ENCODE measurements around the gene ARHGEF11. TPM values are rescaled to one million over a fixed set of nuclear protein-coding genes. Genes with fewer than 3 reads are reported as not detected.

Gene ARHGEF11
- total RNA-seq, 4 donors from 2014 or later: 36.5 to 54.2 (median 41.2) TPM

DNA sequence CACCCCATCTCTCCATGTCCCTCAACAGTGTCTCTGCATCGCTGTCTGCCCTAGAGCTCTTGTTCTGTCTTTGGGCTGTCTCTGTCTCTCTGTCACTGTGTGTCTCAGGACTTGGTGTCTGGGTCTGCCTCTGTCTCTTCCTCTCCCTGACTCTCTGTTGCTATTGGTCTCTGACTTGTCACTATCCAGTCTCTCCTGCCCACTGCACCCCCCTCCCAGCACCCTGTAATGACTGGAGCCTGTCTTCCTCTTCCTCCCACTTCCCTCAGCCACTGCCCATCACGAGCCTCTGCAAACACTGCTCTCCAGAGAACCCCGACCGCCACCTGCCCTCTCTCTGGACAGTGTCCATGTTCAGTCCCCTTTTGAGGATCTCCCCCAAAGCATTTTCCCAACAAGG is 139.9 kb downstream of the ARHGEF11 start:
- Histone ChIP-seq H3K4me3 (no peak overlapping the region), H3K27ac (replicated peaks in 1 of 4) (no peak overlapping the region), H3K4me1 (peaks cover 40 to 63% (median 42%) of the 10 kb centered on the region in 4 donors), H3K27me3 (peaks cover 0 to 58% (median 0%) of the 10 kb centered on the region in 4 donors), H3K9me3 (no peaks in the 10 kb centered on the region), H3K36me3 (peaks cover 0 to 59% (median 21%) of the 10 kb centered on the region in 4 donors)
- WGBS: 74% methylated on average over 4 of the region's 4 CpGs
- DNase-seq (ENCODE audit: extremely low spot score): no peak
- TF ChIP-seq CTCF (IDR thresholded peaks at IDR 0.05) (no peak), POLR2A (IDR thresholded peaks at IDR 0.05; ENCODE audit: low read depth) (no peak)
- intact Hi-C loops (cut with DNase I): no loop called here

DNA sequence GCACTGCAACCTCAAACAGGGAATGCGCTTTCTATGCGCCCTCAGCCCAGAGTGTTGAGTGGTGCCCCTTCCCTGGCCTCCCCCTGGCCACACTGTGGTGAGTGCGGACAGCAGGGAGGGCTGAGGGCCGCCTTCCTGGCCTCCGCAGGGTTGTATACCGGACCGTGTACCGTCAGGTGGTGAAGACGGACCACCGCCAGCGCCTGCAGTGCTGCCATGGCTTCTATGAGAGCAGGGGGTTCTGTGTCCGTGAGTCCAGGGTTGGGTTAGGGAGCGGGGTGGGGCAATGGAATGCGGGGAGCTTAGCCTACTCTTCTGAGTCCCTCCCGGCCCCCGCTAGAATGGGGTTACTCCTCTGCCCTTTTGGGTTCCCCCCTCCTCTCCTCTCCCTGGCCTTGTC is 140.4 kb downstream of the ARHGEF11 start:
- Histone ChIP-seq H3K27me3 (peaks cover 0 to 58% (median 0%) of the 10 kb centered on the region in 4 donors), H3K4me3 (no peak overlapping the region), H3K4me1 (peaks cover 40 to 64% (median 45%) of the 10 kb centered on the region in 4 donors), H3K9me3 (no peaks in the 10 kb centered on the region), H3K36me3 (peaks cover 0 to 54% (median 20%) of the 10 kb centered on the region in 4 donors), H3K27ac (replicated peaks in 1 of 4) (no peak overlapping the region)
- intact Hi-C loops (cut with DNase I): no loop called here
- TF ChIP-seq POLR2AphosphoS5 (IDR thresholded peaks at IDR 0.05) (no peak), POLR2A (IDR thresholded peaks at IDR 0.05; ENCODE audit: low read depth) (no peak), EP300 (IDR thresholded peaks at IDR 0.05) (no peak), CTCF (IDR thresholded peaks at IDR 0.05) (no peak)
- WGBS: 80% methylated on average over 6 of the region's 16 CpGs
- no peak for DNase-seq (ENCODE audit: extremely low spot score)

GRCh38 chr1:156904187-156904959 is 141.2 kb downstream of the ARHGEF11 start:
- H3K27ac ChIP-seq (replicated peaks in 1 of 4): no peak overlapping the region
- no peaks in the 10 kb centered on the region for H3K9me3 ChIP-seq
- H3K4me1 ChIP-seq: peaks cover 42 to 71% (median 53%) of the 10 kb centered on the region in 4 donors
- intact Hi-C loops (cut with DNase I): no loop called here
- H3K36me3 ChIP-seq: peaks cover 0 to 46% (median 17%) of the 10 kb centered on the region in 4 donors
- WGBS: 77% methylated on average over 16 of the region's 19 CpGs
- TF ChIP-seq CTCF (IDR thresholded peaks at IDR 0.05): no peak
- no peak for TF ChIP-seq EP300 (IDR thresholded peaks at IDR 0.05)
- TF ChIP-seq POLR2A (IDR thresholded peaks at IDR 0.05; ENCODE audit: low read depth): no peak
- no peak for TF ChIP-seq POLR2AphosphoS5 (IDR thresholded peaks at IDR 0.05)
- no peak for DNase-seq (ENCODE audit: extremely low spot score)
- H3K27me3 ChIP-seq: peaks cover 0 to 57% (median 0%) of the 10 kb centered on the region in 4 donors
- no peak overlapping the region for H3K4me3 ChIP-seq

DNA sequence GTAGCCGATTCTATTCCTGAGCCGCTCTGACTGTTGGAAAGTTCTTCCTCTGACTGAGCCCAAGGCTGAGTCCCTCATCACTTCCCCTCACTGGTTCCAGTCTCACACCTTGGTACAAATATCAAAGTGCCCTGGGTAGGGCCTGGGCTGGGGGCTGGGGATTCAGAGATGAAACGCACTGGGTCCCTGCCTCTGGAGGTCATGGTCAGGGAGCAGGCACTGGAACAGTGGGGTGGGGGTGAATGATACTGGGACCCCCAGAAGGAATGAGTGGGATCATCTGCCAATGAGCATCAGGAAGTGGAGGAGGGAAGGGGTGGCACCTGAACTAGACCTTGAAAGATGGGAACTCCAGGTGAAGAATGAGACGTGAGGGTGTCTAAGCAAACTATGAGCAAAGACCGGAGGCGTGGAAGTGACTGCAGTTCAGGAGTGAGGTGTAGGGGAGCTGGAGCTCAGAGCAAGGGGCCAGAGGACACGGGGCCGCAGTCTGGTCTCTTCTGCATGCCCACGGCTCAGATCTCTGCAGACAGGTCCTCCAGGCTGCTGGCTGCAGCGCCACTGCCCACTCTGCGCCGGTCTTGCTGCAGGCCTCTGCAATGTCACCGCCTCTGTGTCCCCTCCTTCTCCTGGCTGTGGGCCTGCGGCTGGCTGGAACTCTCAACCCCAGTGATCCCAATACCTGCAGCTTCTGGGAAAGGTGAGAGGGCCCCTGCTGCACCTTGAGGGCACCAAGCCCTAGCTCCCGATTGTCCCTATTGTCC is 142.0 kb downstream of the ARHGEF11 start:
- Histone ChIP-seq H3K4me3 (no peak overlapping the region), H3K27me3 (peaks cover 0 to 60% (median 0%) of the 10 kb centered on the region in 4 donors), H3K36me3 (peaks cover 0 to 37% (median 15%) of the 10 kb centered on the region in 4 donors), H3K4me1 (peaks cover 45 to 79% (median 58%) of the 10 kb centered on the region in 4 donors), H3K9me3 (no peaks in the 10 kb centered on the region), H3K27ac (replicated peaks in 1 of 4) (no peak overlapping the region)
- TF ChIP-seq POLR2A (IDR thresholded peaks at IDR 0.05; ENCODE audit: low read depth) (no peak), EP300 (IDR thresholded peaks at IDR 0.05) (no peak), POLR2AphosphoS5 (IDR thresholded peaks at IDR 0.05) (no peak), CTCF (IDR thresholded peaks at IDR 0.05) (no peak)
- intact Hi-C loops (cut with DNase I): no loop called here
- no peak for DNase-seq (ENCODE audit: extremely low spot score)
- WGBS: 86% methylated on average over 12 of the region's 15 CpGs
